Coronary artery (tissue), 2 donors: ENCODE measurements around the gene FMN1.

Source experiments
- DNase-seq: peaks from one replicate; pipeline ENCODE4 v3.0.0-alpha.2; 2017; ENCODE audit warnings: low spot score
- H3K27ac ChIP-seq, 2 donors: fragments of 200-600 bp; sonication (generic); one replicate each; pipeline ENCODE4 v1.5.1; 2016 to 2019
- H3K4me3 ChIP-seq: fragments of 200-600 bp; sonication (generic); 2 replicates; pipeline ENCODE4 v1.5.1; 2016; ENCODE audit warnings: mild to moderate bottlenecking, moderate library complexity
- TF ChIP-seq, protein P1 (sequence below): fragments of 200-600 bp; sonication (generic); IDR thresholded peaks from one replicate; pipeline ENCODE4 v1.5.1; 2019; ENCODE audit warnings: antibody characterized with exemption

FMN1 gene

DNA sequence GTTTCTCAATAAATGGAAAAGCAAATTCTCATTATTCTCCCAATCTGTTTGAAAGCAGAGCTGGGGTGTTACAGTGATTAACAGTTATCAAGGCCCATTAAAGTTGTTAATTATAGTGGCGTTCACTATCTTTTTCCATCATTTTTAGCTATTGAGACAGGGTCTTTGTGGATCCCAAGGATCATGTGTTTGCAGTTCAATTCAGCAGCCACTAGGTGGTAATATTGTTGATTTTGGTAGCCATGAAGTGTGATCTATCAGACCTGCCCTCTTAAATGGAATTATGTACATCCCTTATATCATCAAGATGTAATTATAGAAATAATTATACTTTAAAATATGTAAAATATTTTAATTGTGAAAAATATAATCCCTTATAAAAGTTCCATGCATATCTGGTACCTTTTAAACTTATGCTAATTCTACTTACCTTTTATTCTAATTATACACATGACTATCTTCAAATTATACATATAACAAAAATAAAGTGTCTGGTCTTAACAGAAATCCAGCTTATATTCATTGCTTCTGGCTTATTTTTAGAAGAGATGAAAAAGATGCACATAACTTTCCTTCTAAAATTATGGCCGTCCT lies 350.3 kb downstream of the FMN1 start:
- TF ChIP-seq, protein P1, sequence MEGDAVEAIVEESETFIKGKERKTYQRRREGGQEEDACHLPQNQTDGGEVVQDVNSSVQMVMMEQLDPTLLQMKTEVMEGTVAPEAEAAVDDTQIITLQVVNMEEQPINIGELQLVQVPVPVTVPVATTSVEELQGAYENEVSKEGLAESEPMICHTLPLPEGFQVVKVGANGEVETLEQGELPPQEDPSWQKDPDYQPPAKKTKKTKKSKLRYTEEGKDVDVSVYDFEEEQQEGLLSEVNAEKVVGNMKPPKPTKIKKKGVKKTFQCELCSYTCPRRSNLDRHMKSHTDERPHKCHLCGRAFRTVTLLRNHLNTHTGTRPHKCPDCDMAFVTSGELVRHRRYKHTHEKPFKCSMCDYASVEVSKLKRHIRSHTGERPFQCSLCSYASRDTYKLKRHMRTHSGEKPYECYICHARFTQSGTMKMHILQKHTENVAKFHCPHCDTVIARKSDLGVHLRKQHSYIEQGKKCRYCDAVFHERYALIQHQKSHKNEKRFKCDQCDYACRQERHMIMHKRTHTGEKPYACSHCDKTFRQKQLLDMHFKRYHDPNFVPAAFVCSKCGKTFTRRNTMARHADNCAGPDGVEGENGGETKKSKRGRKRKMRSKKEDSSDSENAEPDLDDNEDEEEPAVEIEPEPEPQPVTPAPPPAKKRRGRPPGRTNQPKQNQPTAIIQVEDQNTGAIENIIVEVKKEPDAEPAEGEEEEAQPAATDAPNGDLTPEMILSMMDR: no peak
- H3K27ac ChIP-seq: no peak overlapping the region
- no peak for DNase-seq
- H3K4me3 ChIP-seq: no peak overlapping the region

DNA sequence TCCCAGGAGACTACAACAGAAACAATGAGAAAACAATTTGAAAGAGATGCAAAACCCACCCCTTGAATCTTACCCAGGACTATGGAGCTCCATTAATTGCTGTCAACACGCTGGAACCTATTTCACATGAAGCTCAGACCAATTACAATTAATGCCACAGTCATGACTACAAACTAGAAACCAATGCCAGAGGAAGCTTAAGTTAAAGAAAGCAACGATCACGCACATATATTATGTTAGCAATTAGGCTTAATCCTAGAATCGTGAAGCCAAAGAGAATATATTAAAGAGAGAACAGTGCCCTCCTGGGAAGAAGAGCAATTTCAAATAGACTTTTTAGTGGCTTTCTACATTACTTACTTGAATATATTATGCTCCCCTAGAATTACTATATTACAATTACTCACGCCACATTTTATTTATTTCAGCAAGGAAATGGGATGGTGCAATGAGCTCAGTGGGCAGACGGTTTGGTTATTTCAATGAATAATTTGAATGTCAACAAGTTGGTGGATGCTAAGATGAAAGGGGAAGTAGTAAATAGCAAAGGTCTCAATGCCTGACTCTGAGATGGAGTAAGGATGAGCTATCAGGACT lies 351.2 kb downstream of the FMN1 start:
- Histone ChIP-seq H3K4me3 (no peak overlapping the region), H3K27ac (no peak overlapping the region)
- no peak for DNase-seq
- TF ChIP-seq, protein P1: no peak

DNA sequence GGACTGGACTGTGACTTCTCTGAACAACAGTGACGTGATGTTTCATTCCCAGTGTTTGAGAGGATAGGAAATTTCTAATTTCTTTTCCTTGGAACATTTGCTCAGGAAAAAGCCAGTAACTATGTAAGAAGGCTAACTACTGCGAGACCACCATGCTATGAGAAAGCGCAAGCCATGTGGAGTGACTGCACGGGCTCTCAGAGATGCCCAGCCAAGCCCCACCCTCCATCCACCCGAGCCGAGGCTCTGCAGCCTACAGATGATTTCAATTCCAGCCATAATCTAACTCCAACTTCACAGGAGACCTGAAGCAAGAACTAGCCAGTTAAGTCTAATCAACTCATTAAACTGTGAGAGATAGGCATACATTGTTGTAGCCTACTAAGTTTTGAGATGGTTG lies 352.4 kb downstream of the FMN1 start:
- TF ChIP-seq, protein P1: no peak
- DNase-seq: no peak
- Histone ChIP-seq H3K27ac (no peak overlapping the region), H3K4me3 (no peak overlapping the region)

DNA sequence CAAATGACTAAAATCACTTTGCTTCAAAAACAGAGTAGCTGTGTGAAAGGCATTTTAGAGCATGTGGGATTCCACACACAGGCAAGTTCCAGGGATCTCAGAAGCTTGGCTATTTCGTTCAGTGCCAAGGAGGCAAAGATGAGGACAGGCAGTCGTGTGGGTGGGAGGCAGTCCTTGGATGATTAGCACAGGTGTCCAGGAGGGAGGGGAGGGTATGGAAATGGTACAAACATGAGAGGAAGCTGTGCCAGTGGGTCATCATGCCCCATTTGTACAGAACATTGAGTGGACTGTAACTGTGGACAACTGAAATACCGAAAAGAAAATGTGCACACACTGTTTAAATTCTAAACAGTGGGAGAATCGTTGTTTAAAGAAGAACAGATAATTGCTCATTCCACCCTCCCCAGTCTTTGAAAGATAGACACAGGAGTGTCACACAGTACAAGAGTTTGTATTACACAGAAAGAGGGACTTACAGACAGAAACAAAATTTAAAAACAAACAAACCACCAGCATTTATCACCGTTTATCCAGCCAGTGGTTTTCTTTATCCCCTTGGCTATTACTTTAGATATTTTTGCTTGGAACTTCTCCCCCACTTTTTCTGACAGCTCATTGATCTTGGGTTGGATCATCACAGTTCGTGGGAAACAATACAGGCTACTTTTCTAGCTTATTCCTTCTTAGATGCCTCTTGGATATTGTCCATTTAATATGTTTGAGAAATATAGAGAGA lies 353.8 kb downstream of the FMN1 start:
- Histone ChIP-seq H3K27ac (no peak overlapping the region), H3K4me3 (no peak overlapping the region)
- no peak for DNase-seq
- TF ChIP-seq, protein P1: no peak

DNA sequence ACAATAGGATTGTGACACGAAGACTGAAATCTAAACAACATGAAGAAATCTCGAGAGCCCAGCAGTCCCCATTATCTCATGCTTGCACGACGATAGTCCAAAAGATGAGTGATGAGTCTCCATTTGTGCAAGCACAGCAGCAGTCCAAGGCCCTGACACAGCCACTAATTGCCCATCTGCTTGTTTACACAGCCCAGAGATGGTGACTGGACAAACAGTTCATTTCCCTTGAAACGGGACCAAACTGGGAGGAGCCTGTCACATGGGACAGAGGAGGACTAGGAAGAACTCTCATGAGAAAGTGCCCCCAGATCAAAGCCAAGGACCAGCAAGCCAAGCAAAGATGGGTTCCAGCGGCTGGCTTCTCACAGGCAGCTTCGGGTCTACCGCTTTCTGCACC lies 355.7 kb downstream of the FMN1 start:
- TF ChIP-seq, protein P1: no peak
- Histone ChIP-seq H3K27ac (no peak overlapping the region), H3K4me3 (no peak overlapping the region)
- no peak for DNase-seq

DNA sequence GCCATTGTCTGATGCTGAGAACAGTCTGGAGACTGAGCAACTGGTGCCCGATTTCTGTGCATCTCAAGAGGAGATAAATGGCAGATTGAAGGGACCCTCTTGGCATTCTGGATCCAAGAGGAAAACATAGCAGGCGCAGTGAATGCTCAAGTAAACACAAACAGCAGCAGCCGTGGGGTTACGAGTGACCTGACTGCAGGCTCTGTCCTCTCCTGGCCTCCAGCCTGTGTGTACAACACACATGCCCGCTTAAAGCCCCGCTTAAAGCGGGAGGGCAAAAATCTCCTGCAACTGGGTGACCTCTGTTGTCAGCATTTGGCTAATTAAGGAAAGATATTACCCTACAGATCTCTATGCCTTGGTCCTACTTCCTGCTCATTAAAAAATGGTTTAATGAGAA lies 356.2 kb downstream of the FMN1 start:
- TF ChIP-seq, protein P1: no peak
- H3K4me3 ChIP-seq: no peak overlapping the region
- H3K27ac ChIP-seq: no peak overlapping the region
- no peak for DNase-seq

DNA sequence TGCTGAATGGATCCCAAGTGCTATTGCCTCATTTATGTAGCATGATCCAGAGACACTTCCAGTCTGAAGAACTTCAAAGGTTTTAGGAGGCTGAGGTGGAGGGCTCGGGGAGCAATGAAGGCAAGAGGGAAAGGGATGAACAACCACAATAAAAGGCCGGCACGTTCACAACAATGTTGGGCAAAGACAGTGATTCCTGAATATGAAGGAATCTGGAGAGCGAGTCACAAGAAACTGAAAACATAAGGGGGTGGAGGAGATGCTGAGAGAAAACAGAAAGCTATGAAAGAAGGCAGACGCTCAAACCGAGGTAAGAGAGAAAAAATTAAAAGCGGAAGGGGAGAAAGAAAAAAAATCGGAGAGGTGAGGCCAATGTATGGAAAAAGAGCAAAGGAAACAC lies 356.6 kb downstream of the FMN1 start:
- Histone ChIP-seq H3K27ac (no peak overlapping the region), H3K4me3 (no peak overlapping the region)
- no peak for DNase-seq
- TF ChIP-seq, protein P1: no peak
